GM19452 (cell line): Measurements from ENCODE around the gene DUSP8.
"Not testable (repeated sequence)": the region's sequence is repeated elsewhere in the genome, so short reads cannot be mapped to it uniquely, and the experiment has no call there.

ENCODE experiments used
- ATAC-seq: cut with Tn5 transposase; IDR thresholded peaks from one replicate; pipeline ENCODE4 v1.9.1; 2021; ENCODE audit not compliant: unreplicated experiment

The DUSP8 gene

DNA sequence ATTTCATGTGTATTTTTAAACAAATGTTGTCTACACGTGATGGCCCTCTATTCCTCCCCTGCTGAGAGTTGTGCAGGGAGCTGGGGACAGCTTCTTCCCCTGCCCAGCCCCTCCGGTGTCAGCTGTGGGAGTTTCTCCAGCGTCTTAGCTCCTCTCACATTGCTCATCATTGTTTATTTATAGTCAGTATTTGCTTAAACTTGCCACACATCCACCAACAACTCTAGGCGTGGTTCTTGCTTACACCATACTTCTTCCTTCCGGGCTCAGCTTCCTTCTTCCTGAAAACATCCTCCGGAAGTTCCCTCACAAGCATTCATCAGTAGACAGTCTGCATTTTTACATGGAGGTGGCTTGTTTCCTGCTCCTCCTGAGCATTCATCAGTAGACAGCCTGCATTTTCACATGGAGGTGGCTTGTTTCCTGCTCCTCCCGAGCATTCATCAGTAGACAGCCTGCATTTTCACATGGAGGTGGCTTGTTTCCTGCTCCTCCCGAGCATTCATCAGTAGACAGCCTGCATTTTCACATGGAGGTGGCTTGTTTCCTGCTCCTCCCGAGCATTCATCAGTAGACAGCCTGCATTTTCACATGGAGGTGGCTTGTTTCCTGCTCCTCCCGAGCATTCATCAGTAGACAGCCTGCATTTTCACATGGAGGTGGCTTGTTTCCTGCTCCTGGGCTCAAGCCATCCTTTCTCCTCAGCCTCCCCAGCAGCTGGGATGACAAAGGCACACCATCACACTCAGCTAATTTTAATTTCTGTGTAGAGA lies 17.3 kb upstream of the DUSP8 start:
- not testable (repeated sequence) for ATAC-seq

DNA sequence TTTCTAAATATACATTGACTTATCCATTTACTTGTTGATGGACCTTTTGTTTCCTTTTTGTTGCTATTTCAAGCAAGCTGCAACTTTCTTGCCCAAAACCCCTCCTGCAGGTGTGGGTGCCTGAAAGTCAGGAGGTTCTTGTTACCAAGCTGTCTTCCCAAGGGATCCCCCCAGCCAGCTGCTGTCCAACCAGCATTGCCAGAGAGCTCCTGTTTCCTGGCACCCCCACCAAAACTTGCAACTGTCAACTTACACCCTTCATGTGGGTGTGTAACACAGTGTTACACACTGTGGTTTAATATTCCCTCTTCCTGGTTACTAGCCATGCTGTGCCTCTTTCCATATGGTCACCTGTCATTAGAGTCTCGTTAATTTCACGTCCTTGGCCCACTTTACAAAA lies 14.6 kb upstream of the DUSP8 start:
- no peak for ATAC-seq

DNA sequence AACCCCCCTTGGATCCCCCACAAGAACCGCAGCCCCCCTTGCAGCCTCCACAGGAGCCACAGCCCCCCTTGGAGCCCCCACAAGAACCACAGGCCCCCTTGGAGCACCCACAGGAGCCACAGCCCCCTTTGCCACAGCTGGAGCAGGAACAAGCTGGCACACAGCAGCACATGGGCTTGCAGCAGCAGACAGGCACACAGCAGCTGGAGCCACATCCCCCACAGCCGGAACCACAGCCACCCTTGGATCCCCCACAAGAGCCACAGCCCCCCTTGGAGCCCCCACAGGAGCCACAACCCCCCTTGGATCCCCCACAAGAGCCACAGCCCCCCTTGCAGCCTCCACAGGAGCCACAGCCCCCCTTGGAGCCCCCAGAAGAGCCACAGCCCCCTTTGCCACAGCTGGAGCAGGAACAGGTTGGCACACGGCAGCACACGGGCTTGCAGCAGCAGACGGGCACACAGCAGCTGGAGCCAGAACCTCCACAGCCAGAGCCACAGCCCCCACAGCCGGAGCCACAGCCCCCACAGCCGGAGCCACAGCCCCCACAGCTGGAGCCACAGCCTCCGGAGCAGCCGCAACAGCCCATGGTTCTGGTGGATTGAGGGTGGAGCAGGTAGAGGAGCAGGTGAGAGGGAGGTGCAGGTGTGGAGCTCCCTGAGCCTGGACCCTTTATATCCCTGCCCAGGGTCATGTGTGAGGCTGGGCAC lies 12.7 kb upstream of the DUSP8 start, which contains the start of gene KRTAP5-1:
TSS of gene KRTAP5-1 (minus strand) at position 623 of the 710 bp plus-strand sequence. CDS start at position 589, 34 bp downstream.
- ATAC-seq = not testable (repeated sequence)

DNA sequence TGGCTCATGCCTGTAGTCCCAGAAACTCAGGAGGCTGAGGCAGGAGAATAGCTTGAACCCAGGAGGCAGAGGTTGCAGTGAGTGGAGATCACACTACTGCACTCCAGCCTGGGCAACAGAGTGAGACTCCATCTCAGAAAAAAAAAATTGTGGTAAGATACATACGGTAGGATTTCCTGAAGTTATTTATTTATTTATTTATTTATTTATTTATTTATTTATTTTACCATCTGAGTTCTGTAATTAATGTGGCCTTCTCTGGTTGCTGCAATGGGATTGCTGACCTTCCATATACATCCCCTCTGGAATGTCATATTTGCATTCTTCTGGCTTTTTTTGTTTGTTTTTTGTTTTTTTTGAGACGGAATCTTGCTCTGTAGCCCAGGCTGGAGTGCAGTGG lies 10.8 kb upstream of the DUSP8 start:
- not testable (repeated sequence) for ATAC-seq

DNA sequence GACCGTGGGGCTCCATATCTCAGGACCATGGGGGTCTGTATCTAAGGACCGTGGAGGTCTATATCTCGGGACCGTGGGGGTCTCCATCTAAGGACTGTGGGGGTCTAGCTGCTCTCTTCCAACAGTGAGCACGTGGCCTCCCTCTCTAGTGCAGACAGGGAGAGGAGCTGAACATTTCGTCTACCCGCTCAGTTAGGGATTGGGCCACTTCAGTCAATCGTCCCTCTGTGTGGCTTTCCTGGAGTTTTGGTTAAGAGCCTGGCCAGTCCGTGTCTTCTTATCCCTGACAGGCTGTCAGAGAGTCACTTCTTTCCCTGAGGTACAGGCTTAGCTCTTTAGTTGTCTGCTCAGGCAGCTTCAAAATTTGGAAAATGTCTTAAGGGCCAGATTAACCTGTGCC lies 9.9 kb upstream of the DUSP8 start:
- ATAC-seq = no peak

DNA sequence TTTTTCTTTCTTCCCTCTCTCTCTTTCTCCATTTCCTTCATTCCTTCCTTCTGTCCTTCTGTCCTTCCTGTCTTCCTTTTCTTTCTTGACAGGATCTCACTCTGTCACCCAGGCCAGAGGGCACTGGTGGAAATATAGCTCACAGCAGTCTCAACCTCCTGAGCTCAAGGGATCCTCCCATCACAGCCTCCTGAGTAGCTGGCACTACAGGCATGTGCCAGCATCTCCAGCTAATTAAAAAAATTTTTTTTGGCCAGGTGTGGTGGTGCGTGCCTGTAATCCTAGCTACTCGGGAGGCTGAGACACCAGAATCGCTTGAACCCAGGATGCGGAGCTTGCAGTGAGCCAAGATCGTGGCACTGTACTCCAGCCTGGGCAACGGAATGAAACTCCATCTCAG lies 4.8 kb upstream of the DUSP8 start:
- ATAC-seq = no peak

DNA sequence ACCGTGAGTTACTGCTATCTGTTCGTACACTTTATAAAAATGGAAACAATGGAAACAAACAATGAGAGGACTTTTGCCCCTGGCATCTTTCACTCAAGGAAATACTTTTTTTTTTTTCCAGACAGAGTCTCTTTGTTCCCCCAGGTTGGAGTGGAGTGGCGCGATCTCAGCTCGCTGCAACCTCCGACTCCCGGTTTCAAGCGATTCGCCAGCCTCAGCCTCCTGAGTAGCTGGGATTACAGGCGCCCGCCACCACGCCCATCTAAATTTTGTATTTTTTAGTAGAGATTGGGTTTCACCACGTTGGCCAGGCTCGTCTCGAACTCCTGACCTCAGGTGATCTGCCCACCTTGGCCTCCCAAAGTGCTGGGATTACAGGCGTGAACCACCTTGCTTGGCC lies 3.7 kb upstream of the DUSP8 start:
- not testable (repeated sequence) for ATAC-seq

DNA sequence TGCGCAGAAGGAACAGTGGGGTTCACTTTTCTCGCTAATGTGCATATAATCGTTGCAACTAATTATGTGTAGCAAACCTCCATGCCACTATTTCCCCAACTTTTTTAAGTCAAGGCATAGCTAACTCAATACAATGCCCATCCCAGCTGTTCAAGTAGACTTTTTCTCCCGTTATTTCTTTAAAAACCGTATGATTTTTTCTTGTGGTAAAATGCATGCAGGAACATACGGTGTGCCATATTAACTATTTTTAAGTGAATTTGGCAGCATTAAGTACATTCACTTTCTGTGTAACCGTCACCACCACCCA lies 2.8 kb upstream of the DUSP8 start:
- ATAC-seq = no peak

DNA sequence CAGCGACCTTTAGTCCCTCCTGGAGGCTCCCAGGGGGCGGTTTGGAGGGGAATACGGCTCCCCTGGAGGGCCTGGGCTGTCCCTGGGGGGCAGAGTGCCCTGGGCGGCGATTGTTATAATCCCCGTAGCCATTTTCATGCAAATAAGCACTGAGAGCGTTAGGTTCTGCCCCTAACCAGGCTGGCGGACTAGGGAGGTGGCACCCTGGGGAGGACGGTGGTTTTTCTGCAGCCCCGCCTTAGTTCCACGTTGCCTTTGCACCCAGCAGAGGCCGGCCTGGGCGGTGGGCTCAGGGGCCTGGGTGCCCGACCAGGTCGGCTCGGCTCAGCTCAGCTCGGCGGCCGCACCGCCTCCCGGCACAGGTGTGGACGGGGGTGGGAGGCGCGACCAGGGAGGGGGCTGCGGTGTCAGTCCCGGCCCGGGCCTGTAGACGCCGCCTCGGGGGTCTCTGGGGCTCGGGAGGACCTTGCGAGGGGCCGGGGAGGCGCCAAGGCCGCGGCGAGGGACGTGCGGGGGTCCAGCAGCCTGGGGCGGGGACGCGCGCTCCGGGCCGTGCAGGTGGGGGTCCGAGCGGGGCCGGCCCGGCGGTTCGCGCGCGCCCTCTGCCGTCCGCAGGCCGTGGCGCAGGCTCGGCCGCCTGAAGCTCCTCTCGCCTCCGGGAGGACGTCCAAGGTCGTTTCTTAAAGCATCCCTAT lies 2.3 kb upstream of the DUSP8 start:
- ATAC-seq = no peak

DNA sequence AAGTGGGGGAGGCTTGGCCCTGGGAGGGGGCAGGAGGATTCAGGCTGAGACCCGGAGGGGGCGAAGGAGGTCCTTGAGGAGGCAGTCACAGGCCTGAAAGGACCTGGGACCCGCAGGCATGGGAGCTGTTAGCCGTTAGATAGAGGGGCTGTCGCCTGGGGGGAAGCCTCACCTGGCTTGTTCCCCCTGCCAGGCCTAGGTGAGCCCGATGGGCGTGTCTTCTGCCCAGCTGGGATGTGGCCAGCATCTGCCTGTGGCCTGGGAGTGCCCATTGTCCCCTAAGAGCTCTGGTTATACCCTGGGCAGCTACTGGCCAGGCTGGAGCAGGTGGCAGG lies 1.8 kb upstream of the DUSP8 start:
- no peak for ATAC-seq

DNA sequence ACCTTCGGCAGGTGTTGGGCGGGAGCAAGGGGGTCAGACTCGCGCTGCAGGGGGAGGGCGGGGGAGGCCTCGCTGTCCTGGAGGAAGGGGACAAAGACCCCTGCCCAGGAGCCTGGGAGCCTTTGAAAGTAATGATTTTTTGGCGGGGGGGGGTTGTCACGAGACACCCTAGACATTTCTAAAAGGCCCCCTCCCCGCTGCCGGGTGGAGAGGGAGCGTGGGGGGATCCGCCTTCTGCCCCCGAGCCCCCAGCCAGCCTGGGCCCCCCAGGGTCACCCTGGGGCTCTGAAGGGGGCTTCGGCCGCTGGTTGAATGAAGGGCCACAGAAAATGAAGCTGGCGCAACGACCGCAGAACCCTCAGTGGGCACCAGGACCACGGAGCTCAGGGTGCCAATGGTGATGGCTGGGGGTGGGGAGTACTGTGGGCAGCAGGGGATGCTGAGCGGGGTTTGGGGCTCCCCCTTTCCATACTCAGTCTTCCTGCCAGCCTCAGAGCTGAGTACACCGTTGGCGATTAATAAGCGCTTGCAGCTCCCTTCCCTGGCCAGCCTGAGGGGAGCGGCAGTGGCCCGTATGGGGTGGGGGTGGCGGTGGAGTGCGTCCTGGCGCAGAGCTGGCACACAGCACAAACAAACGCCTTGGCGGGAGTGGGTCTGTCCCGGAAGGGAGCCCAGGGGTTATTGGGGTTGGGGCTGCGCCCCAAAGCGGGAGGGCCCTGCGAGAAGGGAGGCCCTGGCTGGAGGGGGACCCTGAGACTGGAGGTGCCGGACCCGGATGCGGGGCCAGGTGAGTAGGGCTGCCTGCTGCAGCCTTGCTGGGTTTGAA lies 1.2 kb upstream of the DUSP8 start:
- no peak for ATAC-seq

DNA sequence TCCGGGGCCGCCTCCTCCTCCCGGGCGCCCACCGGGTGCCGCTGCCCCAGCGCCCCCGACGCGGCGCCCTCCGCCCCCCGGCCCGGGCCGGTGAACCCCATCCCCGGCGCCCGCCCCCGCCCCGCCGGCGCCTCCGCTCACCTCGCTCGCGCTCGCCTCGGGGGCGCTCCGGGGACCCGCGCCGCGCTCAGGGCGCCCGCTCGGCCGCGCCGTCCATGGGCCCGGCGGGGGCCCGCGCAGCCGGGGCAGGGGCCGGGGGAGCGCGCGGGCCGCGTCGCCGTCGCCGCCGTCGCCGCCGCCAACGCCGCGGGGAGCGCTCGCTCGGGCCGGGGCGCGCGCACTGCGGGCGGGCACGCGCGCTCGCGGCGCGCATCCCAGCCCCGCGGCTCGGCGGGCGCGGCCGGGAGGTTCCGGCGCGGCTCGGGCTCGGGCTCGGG lies 293 bp downstream of the DUSP8 start:
- no peak for ATAC-seq

DNA sequence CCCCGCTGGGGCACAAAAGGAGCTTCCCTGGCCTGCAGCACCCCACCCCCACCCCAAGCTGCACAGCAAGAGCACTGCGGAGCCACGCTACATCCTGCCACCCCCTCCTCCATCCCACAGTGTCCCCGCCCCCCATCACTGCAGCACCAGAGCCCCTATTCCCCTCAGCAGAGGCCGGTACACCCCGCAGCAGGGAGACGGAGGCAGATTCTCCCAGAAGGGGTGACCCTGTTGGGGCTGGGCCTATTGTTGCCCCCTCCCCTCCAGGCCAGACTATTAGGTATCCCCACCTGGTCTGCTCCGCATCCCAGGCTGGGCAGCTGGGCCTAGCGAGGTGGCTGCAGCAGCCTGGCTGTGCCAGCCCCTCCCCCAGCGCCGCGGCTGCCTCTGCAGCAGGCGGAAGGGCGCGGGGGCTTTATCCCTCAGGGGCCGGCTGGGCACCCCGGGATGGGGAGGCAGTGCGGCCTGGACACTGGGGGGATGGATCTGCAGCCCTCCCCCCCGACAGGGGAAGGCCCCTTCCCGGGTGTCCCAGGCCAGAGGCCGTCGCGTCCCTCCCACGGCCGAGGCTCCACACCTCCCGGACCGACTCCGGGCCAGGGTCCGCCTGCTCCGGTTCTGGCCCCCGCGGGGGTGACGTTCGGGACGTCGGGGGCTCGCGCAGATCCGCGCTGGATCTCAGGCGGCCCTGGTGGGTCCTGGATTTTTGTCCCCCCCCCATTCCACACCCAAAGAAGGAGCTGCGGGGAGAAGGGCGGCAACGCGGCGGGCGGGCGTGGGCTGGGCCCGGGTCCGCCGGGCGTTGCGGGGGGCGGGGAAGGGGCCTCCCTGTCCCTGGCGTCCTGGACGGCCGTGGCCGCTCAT lies 943 bp downstream of the DUSP8 start:
- no peak for ATAC-seq

DNA sequence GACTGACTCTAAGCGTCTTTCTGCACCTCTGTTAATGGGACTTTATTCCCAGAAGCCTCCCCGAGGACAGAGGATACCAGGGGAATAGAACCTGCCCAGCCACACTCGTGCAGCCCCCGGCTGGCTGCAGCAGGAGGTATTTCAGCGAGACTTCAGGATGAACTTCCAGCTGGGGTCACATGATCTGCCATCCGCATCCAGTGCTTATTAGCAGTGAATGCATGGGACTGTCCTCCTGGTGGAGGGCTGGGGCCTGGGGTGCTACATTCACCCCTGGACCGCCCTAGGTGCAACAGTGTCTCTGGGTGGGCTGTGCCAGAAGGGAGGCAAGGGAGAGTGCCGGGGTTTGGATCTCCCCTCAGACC lies 1.6 kb downstream of the DUSP8 start:
- no peak for ATAC-seq

DNA sequence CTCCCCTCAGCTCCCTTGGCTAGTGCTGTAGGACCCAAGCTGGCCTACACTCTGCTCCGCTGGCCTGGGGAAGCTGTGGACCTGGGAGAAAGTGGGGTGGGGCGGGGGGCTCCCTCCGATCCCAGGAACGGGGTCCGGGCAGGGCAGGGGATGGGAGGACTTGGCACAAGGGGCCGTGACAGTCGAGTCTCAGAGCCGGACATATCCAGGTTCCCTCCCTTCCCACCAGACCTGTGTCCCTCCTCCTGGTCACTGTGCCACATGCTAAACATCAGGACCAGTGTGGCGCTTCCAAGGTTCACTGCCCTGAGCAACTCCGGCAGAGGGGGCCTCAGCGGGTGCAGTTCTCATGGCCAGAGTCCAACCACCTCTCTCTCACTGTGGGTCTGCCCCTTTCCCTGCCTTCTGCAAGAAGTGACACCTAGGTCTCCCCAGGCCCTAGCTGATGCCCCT lies 2.0 kb downstream of the DUSP8 start:
- no peak for ATAC-seq

DNA sequence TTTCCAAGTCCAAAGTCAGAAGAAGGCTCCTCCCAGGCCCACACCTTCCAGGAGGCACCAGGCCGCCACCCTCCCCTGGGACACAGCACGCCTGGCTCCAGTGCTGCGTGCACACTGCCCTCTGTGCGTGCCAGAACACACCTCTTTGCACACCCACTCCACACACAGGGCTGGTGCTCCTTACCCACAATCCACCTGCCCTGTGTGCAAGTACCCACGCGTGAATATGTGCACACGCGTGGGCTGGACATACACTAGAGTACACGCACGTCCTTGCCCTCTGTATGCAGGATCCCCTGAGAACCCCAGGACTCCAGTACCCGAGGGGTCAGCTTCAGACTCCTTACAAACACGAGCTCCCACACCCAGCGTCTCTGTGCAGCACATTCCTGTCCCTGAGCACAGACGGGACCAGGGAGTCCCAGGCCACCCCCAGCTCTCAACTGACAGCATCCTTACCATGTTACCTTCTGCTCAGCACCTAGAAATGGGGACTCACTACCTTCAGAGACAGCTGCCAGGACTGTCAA lies 2.8 kb downstream of the DUSP8 start:
- ATAC-seq = no peak

DNA sequence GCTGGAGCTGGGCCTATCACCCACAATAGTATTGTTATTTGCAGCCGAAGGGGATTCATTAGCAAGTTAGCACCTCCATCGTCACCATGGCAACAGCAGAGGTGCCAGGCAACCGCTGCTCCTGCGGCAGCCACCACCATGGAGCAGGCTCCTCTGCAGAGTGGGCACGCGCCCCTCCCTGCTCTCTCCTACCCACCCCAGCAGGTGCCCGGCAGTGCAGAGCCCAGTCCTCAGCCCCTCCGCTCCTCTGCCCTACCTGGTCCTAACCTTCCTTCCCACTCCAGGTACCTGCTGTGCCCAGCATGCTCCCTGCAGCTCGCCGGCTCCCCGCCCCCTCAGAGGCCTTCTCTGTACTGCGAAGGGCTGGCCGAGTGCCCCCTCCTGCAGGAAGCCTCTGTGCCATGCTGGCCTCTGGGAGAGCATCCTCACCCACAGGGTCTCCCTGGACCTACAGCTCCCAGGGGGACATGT lies 3.6 kb downstream of the DUSP8 start:
- no peak for ATAC-seq

DNA sequence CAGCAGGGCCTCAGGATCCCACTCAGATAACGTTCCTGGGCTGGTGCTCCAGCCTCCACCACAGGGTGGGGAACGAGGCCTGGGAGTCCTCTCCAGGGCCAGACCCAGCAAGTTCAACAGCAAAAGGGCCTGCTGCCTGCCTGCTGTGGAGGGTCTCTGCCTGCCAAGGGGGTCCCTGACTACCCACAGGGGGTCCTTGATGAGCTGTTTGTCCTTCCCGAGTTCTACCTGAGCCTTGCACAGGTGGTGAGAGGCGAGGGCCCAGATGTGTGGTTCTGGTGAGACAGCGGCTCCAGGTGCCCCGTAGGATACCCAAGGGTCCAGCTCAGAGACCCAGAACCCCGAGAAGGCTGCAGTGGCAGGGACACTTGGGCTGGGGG lies 4.4 kb downstream of the DUSP8 start:
- no peak for ATAC-seq

DNA sequence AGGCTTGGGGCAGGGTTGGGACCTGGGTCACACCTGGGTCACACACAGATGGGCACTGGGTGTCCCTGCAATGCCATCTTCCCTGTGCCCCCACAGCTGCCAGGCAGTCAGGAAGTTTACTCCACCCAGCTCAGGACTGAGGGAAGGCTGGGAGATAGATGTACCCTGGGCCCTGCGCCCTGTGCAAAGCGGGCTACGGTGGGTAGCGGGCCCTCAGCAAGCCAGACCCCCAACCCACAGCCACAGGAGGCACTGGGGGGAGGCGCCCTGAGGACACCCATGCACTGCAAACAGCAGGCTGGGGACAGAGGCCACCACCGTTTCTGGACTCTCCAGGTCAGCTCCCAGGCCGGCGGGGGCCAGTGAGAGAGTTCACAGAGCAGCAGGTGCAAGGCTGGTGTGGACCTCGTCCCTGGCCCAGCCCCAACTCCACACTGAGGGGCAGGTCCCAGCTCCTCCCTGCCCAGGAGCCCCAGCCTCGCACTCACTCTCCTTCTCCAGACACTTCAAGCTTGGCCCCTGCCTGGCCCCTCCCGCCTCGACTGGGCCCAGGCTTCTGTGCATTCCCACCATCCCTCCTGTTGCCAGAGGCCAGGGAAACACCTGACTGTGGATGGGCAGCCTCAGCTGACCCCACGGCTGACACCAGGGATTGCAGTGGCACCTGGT lies 4.9 kb downstream of the DUSP8 start:
- ATAC-seq = no peak
